SU-DHL-6 (cell line): ENCODE measurements around the gene MAPK6.

Source experiments
- H2AFZ ChIP-seq: fragments of 200-600 bp; sonication (generic); 2 replicates; pipeline ENCODE4 v1.6.1; 2014; ENCODE audit warnings: low read depth, mild to moderate bottlenecking, moderate library complexity, mixed read lengths, antibody characterized with exemption, low read length; ENCODE audit not compliant: severe bottlenecking
- H3F3A ChIP-seq: fragments of 200-600 bp; shearing (Covaris generic); 2 replicates; pipeline ENCODE4 v1.6.0; 2016; ENCODE audit warnings: antibody characterized with exemption, mild to moderate bottlenecking; ENCODE audit not compliant: insufficient read depth
- H3K27ac ChIP-seq: fragments of 200-600 bp; sonication (generic); 2 replicates; pipeline ENCODE4 v1.5.1; 2016; ENCODE audit warnings: low read depth, mild to moderate bottlenecking, low read length, moderate library complexity, mixed read lengths
- H3K27me3 ChIP-seq: fragments of 200-600 bp; sonication (generic), shearing (Covaris generic); 2 replicates; pipeline ENCODE4 v1.6.0; 2014; ENCODE audit warnings: mild to moderate bottlenecking, low read length
- H3K36me3 ChIP-seq: fragments of 200-600 bp; sonication (generic); 2 replicates; pipeline ENCODE4 v1.6.1; 2014; ENCODE audit warnings: mild to moderate bottlenecking, low read length, mixed read lengths
- H3K4me2 ChIP-seq: fragments of 300-600, 200-600 bp; shearing (Covaris generic), sonication (generic); 2 replicates; pipeline ENCODE4 v1.6.0; 2014; ENCODE audit warnings: low read length, low read depth, mild to moderate bottlenecking; ENCODE audit not compliant: poor library complexity, severe bottlenecking
- H3K4me3 ChIP-seq: fragments of 200-600 bp; sonication (generic); 2 replicates; pipeline ENCODE4 v1.5.1; 2014; ENCODE audit warnings: antibody characterized with exemption, low read length, mild to moderate bottlenecking, mixed read lengths; ENCODE audit not compliant: insufficient read depth, poor library complexity, severe bottlenecking
- H3K79me2 ChIP-seq: fragments of 200-600 bp; sonication (generic); 2 replicates; pipeline ENCODE4 v1.6.1; 2014; ENCODE audit warnings: mild to moderate bottlenecking, low read length, moderate library complexity; ENCODE audit not compliant: insufficient read depth
- H3K9ac ChIP-seq: fragments of 200-600 bp; sonication (generic); 2 replicates; pipeline ENCODE4 v1.7.0; 2014; ENCODE audit warnings: mild to moderate bottlenecking, low read length
- H3K9me2 ChIP-seq: fragments of 200-600 bp; sonication (generic); replicated peaks from 2 replicates; pipeline ENCODE4 v1.6.1; 2014; ENCODE audit warnings: low read length; ENCODE audit not compliant: insufficient read depth
- H3K9me3 ChIP-seq: fragments of 200-600 bp; sonication (generic); 2 replicates; pipeline ENCODE4 v1.6.1; 2014; ENCODE audit warnings: low read length, mixed read lengths; ENCODE audit not compliant: insufficient read depth
- H4K20me1 ChIP-seq: fragments of 200-600 bp; sonication (generic); 2 replicates; pipeline ENCODE4 v1.6.1; 2014; ENCODE audit warnings: low read depth, mild to moderate bottlenecking, antibody characterized with exemption, low read length, moderate library complexity, mixed read lengths
- CTCF ChIP-seq: fragments of 200-600 bp; sonication (generic); IDR thresholded peaks from one replicate; pipeline ENCODE4 v1.5.1; 2017; ENCODE audit warnings: antibody characterized with exemption, mild to moderate bottlenecking, low read length, moderate library complexity; ENCODE audit not compliant: insufficient read depth, poor library complexity, severe bottlenecking
- EZH2phosphoT487 ChIP-seq: fragments of 200-600 bp; sonication (generic), shearing (Covaris generic); conservative IDR thresholded peaks from 2 replicates; pipeline ENCODE4 v1.6.1; 2018; ENCODE audit warnings: mild to moderate bottlenecking, antibody characterized with exemption, low read length, moderate library complexity, mixed read lengths

Gene MAPK6

GRCh38 chr15:52086011-52086786 lies 67.2 kb downstream of the MAPK6 start:
- TF ChIP-seq CTCF (no peak), EZH2phosphoT487 (no peak)
- Histone ChIP-seq H3K9ac (no peak overlapping the region), H3K9me3 (peaks cover 15% of the 10 kb centered on the region; the same call in 1 of the 2 replicates), H4K20me1 (no peaks in the 10 kb centered on the region), H3F3A (no peaks in the 10 kb centered on the region), H3K27ac (no peak overlapping the region), H2AFZ (no peak overlapping the region), H3K4me3 (no peak overlapping the region), H3K27me3 (no peaks in the 10 kb centered on the region), H3K4me2 (no peak overlapping the region), H3K9me2 (no peaks in the 10 kb centered on the region), H3K36me3 (no peaks in the 10 kb centered on the region), H3K79me2 (no peaks in the 10 kb centered on the region)

- Histone ChIP-seq H3K27me3 (no peaks in the 10 kb centered on the region), H3K9me3 (peaks cover 15% of the 10 kb centered on the region; the same call in 1 of the 2 replicates), H4K20me1 (no peaks in the 10 kb centered on the region), H3K9ac (no peak overlapping the region), H2AFZ (no peak overlapping the region), H3K4me2 (no peak overlapping the region), H3K79me2 (no peaks in the 10 kb centered on the region), H3K36me3 (no peaks in the 10 kb centered on the region), H3F3A (no peaks in the 10 kb centered on the region), H3K9me2 (no peaks in the 10 kb centered on the region), H3K27ac (no peak overlapping the region), H3K4me3 (no peak overlapping the region)
- TF ChIP-seq CTCF (no peak), EZH2phosphoT487 (no peak)
Observed at GRCh38 chr15:52090193-52090592, 71.2 kb downstream of the MAPK6 start.

GRCh38 chr15:52093167-52093538 lies 74.1 kb downstream of the MAPK6 start:
- no peak for TF ChIP-seq CTCF
- no peak for TF ChIP-seq EZH2phosphoT487
- no peaks in the 10 kb centered on the region for H3K79me2 ChIP-seq
- no peak overlapping the region for H3K27ac ChIP-seq
- H3K9me2 ChIP-seq: no peaks in the 10 kb centered on the region
- H4K20me1 ChIP-seq: no peaks in the 10 kb centered on the region
- H3K9me3 ChIP-seq: peaks cover 5% of the 10 kb centered on the region; the same call in 1 of the 2 replicates
- no peak overlapping the region for H3K4me2 ChIP-seq
- H3K4me3 ChIP-seq: no peak overlapping the region
- H3K9ac ChIP-seq: no peak overlapping the region
- no peaks in the 10 kb centered on the region for H3K27me3 ChIP-seq
- no peaks in the 10 kb centered on the region for H3F3A ChIP-seq
- H2AFZ ChIP-seq: no peak overlapping the region
- no peaks in the 10 kb centered on the region for H3K36me3 ChIP-seq
